Measurements from ENCODE around the gene C16orf82.
A peak's percentile ranks its signal among the peaks of the same experiment; 100 is the strongest.

The C16orf82 gene

DNA sequence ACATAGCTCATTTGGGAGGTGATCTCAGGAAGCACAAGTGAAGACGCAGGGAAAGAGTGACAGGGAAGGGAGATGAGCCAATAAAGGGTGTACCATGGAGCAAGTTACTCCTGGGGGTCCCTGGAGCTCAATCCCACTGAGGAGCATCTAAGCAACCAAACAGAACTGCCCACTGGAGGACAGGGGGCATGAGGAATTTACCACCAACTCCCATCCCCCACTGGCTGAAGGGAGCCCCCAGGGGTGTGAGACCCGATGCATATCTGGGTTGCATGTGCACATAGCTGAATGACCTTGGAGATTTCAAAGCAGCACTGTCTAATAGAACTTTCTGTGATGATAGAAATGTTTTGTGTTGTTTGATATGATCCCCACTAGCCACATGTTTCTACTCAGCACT is 29.6 kb downstream of the C16orf82 start:
- DNase-seq: no peak

DNA sequence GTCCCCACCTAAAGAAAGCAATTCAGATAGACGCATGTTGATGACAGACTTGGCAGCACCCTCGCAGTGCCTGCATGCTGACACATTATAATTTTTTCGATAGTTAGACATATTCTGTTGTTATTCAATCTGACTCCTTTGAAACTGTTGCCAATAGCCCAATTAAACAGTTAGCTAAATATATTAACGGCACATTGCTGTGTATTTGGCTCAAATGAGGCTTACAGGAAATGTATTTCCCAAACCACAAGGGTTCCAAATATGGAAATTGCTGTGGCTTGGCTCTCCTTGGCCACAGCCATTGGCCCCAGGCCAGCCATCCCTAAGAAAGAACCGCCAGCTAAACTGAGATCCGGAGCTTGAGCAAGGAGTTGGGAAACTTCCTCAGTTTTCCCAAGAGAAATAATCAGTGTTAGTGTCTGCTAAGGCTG is 31.1 kb downstream of the C16orf82 start:
- DNase-seq: peak; percentile 64

GRCh38 chr16:27098366-27099049 is 31.8 kb downstream of the C16orf82 start:
- DNase-seq: no peak

- DNase-seq: no peak
Measured at GRCh38 chr16:27102701-27103575, 36.2 kb downstream of the C16orf82 start.

- DNase-seq: no peak
Measured at GRCh38 chr16:27103954-27104353, 37.2 kb downstream of the C16orf82 start.

DNA sequence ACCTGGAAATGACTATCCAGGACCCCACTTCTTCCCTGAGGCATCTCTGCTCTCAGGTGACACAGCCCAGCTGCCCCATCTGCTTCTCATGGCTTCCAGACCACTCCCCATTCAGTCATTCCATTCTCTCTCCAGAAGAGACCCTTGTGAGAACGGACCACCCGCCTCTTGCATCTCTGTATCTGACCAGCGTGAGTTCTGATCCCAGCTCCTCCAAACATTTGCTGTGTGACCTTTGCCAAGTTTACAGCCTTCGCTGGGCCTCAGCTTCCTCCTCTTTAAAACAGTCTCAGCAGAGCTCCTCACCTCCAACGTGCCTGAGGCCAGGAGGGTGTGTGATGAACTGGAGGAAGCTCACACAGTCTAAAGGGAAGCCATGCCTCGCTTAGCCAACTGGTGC is 39.6 kb downstream of the C16orf82 start:
- DNase-seq: no peak

- DNase-seq: no peak
Measured at GRCh38 chr16:27107185-27107592, 40.5 kb downstream of the C16orf82 start.

GRCh38 chr16:27108051-27108770 is 41.5 kb downstream of the C16orf82 start:
- DNase-seq: no peak

DNA sequence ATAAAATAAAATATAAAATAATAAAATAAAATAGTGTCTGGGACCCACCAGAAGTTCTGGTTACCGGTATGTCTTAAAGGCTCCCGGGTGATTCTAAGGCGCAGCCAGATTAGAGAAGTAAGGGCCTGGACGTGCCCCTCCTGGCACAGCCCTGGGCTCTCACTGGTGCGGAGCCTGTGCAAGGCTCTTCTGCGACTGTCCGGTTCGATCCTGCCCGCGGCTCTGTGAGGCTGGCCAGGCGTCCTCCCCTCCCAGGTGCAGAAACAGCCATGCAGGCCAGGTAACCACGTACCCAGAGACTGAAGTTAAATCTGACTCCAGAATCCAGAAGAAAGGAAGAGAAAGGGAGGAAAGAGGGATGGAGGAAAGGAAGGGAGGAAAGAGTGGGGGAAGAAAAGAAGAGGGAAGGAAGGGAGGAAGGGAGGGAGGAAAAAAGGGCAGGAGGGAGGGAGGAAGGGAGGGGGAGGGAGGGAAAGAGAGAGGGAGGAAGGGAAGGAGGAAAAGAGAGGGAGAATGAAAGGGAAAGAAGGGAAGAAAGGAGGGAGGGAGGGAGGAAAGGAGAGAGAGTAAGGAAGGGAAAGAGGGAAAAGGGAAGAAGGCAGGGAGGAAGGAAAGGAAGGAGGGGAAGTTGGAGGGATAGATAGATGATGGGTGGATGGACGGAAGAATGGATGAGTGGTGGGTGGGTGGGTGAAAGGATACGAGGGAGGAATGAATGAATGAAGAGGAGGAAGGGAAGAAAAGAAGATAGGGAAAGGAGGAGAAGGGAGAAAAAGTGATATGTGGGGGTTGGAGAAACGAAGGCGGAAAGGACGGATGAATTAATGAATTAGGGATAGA is 42.3 kb downstream of the C16orf82 start:
- no peak for DNase-seq

- peak; percentile 62 for DNase-seq
Measured at GRCh38 chr16:27109666-27110523, 43.2 kb downstream of the C16orf82 start.

DNA sequence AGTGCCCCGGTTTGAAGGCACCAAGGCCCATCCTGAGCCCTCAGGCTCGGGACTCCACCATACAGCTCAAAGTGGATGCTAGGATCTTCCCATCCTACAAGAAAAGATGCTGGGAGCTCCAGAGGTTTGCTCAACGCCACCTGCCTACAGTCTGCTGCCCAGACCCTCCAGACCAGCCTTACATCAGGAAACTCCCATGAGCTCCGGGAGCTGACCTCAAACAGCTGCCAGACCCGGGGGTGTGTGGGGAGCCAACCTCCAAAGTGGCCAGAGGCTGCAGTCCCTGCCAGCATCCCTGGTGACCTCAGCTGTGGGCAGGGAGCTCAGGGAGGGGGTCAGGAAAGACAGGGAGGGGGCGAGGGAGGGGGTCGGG is 43.8 kb downstream of the C16orf82 start:
- DNase-seq: no peak

DNA sequence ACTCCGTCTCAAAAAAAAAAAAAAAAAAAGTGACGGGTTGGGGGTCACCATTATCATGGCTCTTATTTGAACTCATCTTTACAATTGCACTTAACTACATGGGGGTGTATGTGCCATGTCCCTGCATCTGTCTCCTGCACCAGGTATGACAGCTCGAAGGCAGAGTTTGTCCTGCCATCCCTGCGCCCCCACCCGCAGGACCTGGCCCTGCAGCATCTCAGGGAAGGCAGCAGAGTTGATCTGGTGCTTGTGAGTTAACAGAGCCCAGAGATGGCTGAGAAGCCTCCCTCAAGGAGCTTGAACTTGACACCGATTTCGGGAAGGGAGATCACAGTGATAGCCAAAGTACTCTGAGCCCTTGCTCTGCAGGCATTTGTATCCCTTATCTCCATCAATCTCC is 44.8 kb downstream of the C16orf82 start:
- DNase-seq: no peak

DNA sequence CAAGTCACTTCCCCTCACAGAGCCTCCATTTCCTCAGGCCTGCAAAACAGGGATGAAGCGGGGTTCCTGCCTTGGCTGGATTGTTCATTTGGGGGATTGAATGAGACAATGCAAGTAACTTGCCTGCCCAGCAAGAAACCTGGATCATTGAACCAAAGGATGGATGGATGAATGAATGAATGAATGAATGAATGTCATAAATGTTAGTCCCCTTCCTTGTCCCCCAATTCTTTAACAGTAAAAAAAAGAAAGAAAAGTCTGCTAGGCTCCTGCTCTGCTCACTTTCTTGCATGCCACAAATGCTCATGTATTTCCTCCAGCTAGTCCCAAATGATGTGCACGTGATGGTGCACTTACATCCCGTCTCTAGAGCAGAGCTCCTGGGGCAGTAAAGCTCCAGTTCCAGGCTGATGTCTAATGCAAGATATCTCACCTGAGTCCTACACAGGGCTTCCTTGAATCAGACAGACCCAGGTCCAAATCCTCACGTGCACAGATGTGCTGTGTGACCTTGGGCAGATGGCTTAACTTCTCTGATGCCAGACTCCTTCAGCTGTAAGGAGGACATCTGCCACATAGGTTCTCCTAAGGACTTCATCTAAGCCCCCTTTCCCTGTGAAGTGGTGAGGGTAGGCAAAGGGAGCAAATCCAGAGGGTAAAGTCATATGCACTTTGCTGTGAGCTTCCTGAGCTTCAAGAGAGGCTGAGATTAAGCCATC is 45.5 kb downstream of the C16orf82 start:
- DNase-seq: no peak

- DNase-seq: no peak
Measured at GRCh38 chr16:27113341-27113841, 46.7 kb downstream of the C16orf82 start.

DNA sequence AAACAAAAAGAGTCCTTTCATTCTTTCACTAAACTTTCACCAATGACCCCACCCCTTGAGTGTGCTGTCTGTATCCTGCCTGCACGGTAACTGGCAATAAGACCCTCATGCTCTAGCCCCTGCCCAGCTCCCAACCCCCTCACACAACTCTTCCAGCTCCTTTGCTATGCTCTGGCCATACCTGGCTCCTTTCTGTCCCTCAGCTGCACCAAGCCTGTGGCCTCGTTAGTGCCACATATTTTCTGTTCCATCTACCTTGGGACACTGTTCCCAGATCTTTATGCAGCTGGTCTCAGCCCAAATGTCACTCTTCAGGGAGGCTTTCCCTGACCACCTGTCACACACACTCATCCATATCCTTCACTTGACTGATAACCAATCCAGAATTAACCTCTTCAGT is 47.3 kb downstream of the C16orf82 start:
- DNase-seq: no peak

- no peak for DNase-seq
Measured at GRCh38 chr16:27118526-27118925, 51.8 kb downstream of the C16orf82 start.

All from fibroblast of skin of right quadriceps (primary cell).